CD14-positive monocyte (primary cell): ENCODE measurements around the gene EYS. TPM values are rescaled to one million over a fixed set of nuclear protein-coding genes. Genes with fewer than 3 reads are reported as not detected.

Experiments used
- DNase-seq, 3 donors: peaks; one replicate each; pipeline ENCODE4 v3.0.0-alpha.2; 2011 to 2022
- H2AFZ ChIP-seq: 2 replicates; pipeline ENCODE4 v1.6.0; 2012; ENCODE audit warnings: mild to moderate bottlenecking, low read depth, low read length, inconsistent platforms; ENCODE audit not compliant: insufficient read depth, poor library complexity, severe bottlenecking
- H3K27ac ChIP-seq, 2 donors: 1 replicate in 1 of 2; 2 replicates in 1 of 2; pipeline ENCODE4 v1.5.1; 2012 to 2013; ENCODE audit warnings: low read length in 2 of 2, control low read depth in 1 of 2, inconsistent platforms in 1 of 2, low read depth in 1 of 2, mild to moderate bottlenecking in 1 of 2
- H3K27me3 ChIP-seq, 2 donors: one replicate each; pipeline versions ENCODE4 v1.6.0 to v1.6.1; 2011 to 2013; ENCODE audit warnings: low read length in 2 of 2; ENCODE audit not compliant: control insufficient read depth in 2 of 2, insufficient read depth in 2 of 2
- H3K36me3 ChIP-seq, 2 donors: replicated peaks in 1 of 2; 1 replicate in 1 of 2; 2 replicates in 1 of 2; pipeline versions ENCODE4 v1.5.1 to v1.6.1; 2012 to 2013; ENCODE audit warnings: low read length in 2 of 2, control low read depth in 1 of 2, inconsistent platforms in 1 of 2, mild to moderate bottlenecking in 1 of 2; ENCODE audit not compliant: insufficient read depth in 2 of 2, control insufficient read depth in 1 of 2
- H3K4me1 ChIP-seq, 2 donors: 1 replicate in 1 of 2; 2 replicates in 1 of 2; pipeline versions ENCODE4 v1.5.1 to v1.6.1; 2012 to 2013; ENCODE audit warnings: low read length in 2 of 2, control low read depth in 1 of 2, inconsistent platforms in 1 of 2, mild to moderate bottlenecking in 1 of 2, moderate library complexity in 1 of 2; ENCODE audit not compliant: insufficient read depth in 2 of 2, control insufficient read depth in 1 of 2
- H3K4me2 ChIP-seq: replicated peaks from 2 replicates; pipeline ENCODE3; 2012; ENCODE audit warnings: low read length, moderate library complexity, mild to moderate bottlenecking; ENCODE audit not compliant: poor library complexity, severe bottlenecking; ENCODE audit errors: extremely low read depth
- H3K4me3 ChIP-seq, 3 experiments: fragments of 200-600 bp in 1 of 3; sonication (generic) in 1 of 3; replicated peaks in 1 of 3; 1 replicate in 2 of 3; 2 replicates in 1 of 3; pipeline ENCODE4 v1.5.1; 2011 to 2013; ENCODE audit warnings: low read length in 3 of 3, mild to moderate bottlenecking in 3 of 3, control low read depth in 2 of 3, low read depth in 2 of 3, inconsistent platforms in 1 of 3, moderate library complexity in 1 of 3
- H3K79me2 ChIP-seq: 2 replicates; pipeline ENCODE4 v1.6.0; 2012; ENCODE audit warnings: mild to moderate bottlenecking, control low read depth, inconsistent platforms, low read length, moderate library complexity; ENCODE audit not compliant: insufficient read depth
- H3K9ac ChIP-seq: 2 replicates; pipeline ENCODE4 v1.6.0; 2017; ENCODE audit warnings: low read length, mild to moderate bottlenecking; ENCODE audit not compliant: insufficient read depth, poor library complexity, severe bottlenecking
- H3K9me3 ChIP-seq, 2 donors: replicated peaks in 1 of 2; 1 replicate in 1 of 2; 2 replicates in 1 of 2; pipeline versions ENCODE4 v1.5.1 to v1.6.1; 2012 to 2013; ENCODE audit warnings: low read length in 2 of 2, control low read depth in 1 of 2; ENCODE audit not compliant: control insufficient read depth in 1 of 2, insufficient read depth in 1 of 2
- H4K20me1 ChIP-seq: 2 replicates; pipeline ENCODE4 v1.6.0; 2012; ENCODE audit warnings: mild to moderate bottlenecking, low read length, control low read depth, moderate library complexity; ENCODE audit not compliant: insufficient read depth
- H3K27ac Mint-ChIP-seq, 7 donors: one replicate each; pipeline ENCODE4 v1.8.0; 2020; ENCODE audit warnings: mild to moderate bottlenecking in 7 of 7, mixed read lengths in 7 of 7, moderate library complexity in 6 of 7, inconsistent platforms in 2 of 7
- H3K27me3 Mint-ChIP-seq, 3 donors: one replicate each; pipeline ENCODE4 v1.8.0; 2021 to 2022; ENCODE audit warnings: low read depth in 3 of 3, mild to moderate bottlenecking in 3 of 3, mixed read lengths in 3 of 3, moderate library complexity in 3 of 3, inconsistent platforms in 1 of 3
- H3K36me3 Mint-ChIP-seq, 2 donors: one replicate each; pipeline ENCODE4 v1.8.0; 2020; ENCODE audit warnings: mixed read lengths in 2 of 2, inconsistent platforms in 1 of 2, mild to moderate bottlenecking in 1 of 2
- H3K4me1 Mint-ChIP-seq: one replicate; pipeline ENCODE4 v1.8.0; 2020; ENCODE audit warnings: mild to moderate bottlenecking, mixed read lengths
- H3K4me3 Mint-ChIP-seq, 2 donors: one replicate each; pipeline ENCODE4 v1.8.0; 2020; ENCODE audit warnings: mild to moderate bottlenecking in 2 of 2, mixed read lengths in 2 of 2, moderate library complexity in 1 of 2
- H3K9me3 Mint-ChIP-seq, 7 donors: one replicate each; pipeline ENCODE4 v1.8.0; 2020 to 2022; ENCODE audit warnings: mixed read lengths in 7 of 7, mild to moderate bottlenecking in 6 of 7, moderate library complexity in 6 of 7, inconsistent platforms in 2 of 7
- CTCF ChIP-seq: fragments of 200-600 bp; IDR thresholded peaks from one replicate; pipeline ENCODE4 v1.8.0; 2022; ENCODE audit warnings: antibody characterized with exemption, mild to moderate bottlenecking
- WGBS: methylation state at CpG from one replicate; pipeline ENCODE4 v1.1.5; 2013; ENCODE audit warnings: missing lambda C conversion rate; ENCODE audit not compliant: insufficient coverage; 5-methylcytosine and 5-hydroxymethylcytosine counted together
- intact Hi-C, 2 donors: fragments of 100-400 bp; cut with micrococcal nuclease; formaldehyde crosslinking; loops; one replicate each; pipeline versions ENCODE4 v1.15.0 to v1.15.1; 2023
- polyA plus RNA-seq, 3 donors: library from polyadenylated mRNA; depleted of rRNA in 1 of 3; unstranded in 2 of 3; stranded (reverse) in 1 of 3; fragments of 300-500 nt in 2 of 3; fragments of >200 nt in 1 of 3; fragmentation: Illumina TruSeq in 2 of 3; gene quantifications; 1 replicate in 2 of 3; 2 replicates in 1 of 3; pipeline ENCODE4 v1.2.3, GENCODE V29; 2012 to 2021

Gene EYS
- polyA plus RNA-seq, 3 donors: 0.01 to 0.03 TPM; not detected in 1

- intact Hi-C loops: no loop called here
- no CpG with 5 or more reads among the region's 1 CpG for WGBS
- Histone ChIP-seq H3K9ac (no peak overlapping the region), H3K4me3 (no peak overlapping the region), H3K27ac (no peak overlapping the region), H3K79me2 (no peaks in the 10 kb centered on the region), H3K36me3 (no peaks in the 10 kb centered on the region), H4K20me1 (no peaks in the 10 kb centered on the region), H3K9me3 (peaks cover 2 to 4% of the 10 kb centered on the region in 2 donors), H2AFZ (no peak overlapping the region), H3K4me2 (no peak overlapping the region), H3K4me1 (no peaks in the 10 kb centered on the region), H3K27me3 (no peaks in the 10 kb centered on the region)
- H3K27ac Mint-ChIP-seq: no peak overlapping the region
- H3K27me3 Mint-ChIP-seq: no peaks in the 10 kb centered on the region
- no peak for TF ChIP-seq CTCF
- no peaks in the 10 kb centered on the region for H3K36me3 Mint-ChIP-seq
- no peak overlapping the region for H3K4me3 Mint-ChIP-seq
- peaks cover 0 to 7% (median 0%) of the 10 kb centered on the region in 7 donors for H3K9me3 Mint-ChIP-seq
- no peak for DNase-seq
- no peaks in the 10 kb centered on the region for H3K4me1 Mint-ChIP-seq
These were observed 786.8 kb downstream of the EYS start for GRCh38 chr6:64920257-64920656.

GRCh38 chr6:64914124-64914523, 792.9 kb downstream of the EYS start:
- no peak for DNase-seq
- Histone ChIP-seq H3K36me3 (no peaks in the 10 kb centered on the region), H3K4me2 (no peak overlapping the region), H3K27me3 (no peaks in the 10 kb centered on the region), H4K20me1 (no peaks in the 10 kb centered on the region), H3K79me2 (no peaks in the 10 kb centered on the region), H3K4me3 (no peak overlapping the region), H2AFZ (no peak overlapping the region), H3K9me3 (no peaks in the 10 kb centered on the region), H3K9ac (no peak overlapping the region), H3K27ac (no peak overlapping the region), H3K4me1 (no peaks in the 10 kb centered on the region)
- Mint-ChIP-seq H3K36me3 (no peaks in the 10 kb centered on the region), H3K9me3 (peaks cover 0 to 3% (median 0%) of the 10 kb centered on the region in 7 donors), H3K4me1 (no peaks in the 10 kb centered on the region), H3K4me3 (no peak overlapping the region), H3K27me3 (no peaks in the 10 kb centered on the region), H3K27ac (no peak overlapping the region)
- intact Hi-C loops: no loop called here
- TF ChIP-seq CTCF: no peak
